SK-N-SH treated with all-trans-retinoic acid at 6 μM for 48 hours (cell line): Measurements from ENCODE around the gene LY86.

Experiments
- ARNTL ChIP-seq: fragments of 450-650 bp; formaldehyde crosslinking; IDR thresholded peaks from 2 replicates; pipeline ENCODE4 v1.5.0; 2020; ENCODE audit warnings: low read depth, mild to moderate bottlenecking, moderate library complexity, borderline replicate concordance
- CSDC2 ChIP-seq: fragments of 250-450 bp; sonication (Bioruptor Pico); IDR thresholded peaks from 2 replicates; pipeline ENCODE4 v1.5.0; 2020; ENCODE audit warnings: mild to moderate bottlenecking, moderate library complexity
- PPARA ChIP-seq: fragments of 250-450 bp; sonication (Bioruptor Pico); IDR thresholded peaks from 2 replicates; pipeline ENCODE4 v1.5.0; 2020; ENCODE audit warnings: mild to moderate bottlenecking, borderline replicate concordance
- RARB ChIP-seq: fragments of 250-450 bp; sonication (Bioruptor Pico); IDR thresholded peaks from 2 replicates; pipeline ENCODE4 v1.8.0; 2021; ENCODE audit warnings: mild to moderate bottlenecking, moderate library complexity
- ZC3H10 ChIP-seq: fragments of 250-450 bp; sonication (Bioruptor Pico); IDR thresholded peaks from 2 replicates; pipeline ENCODE4 v1.5.1; 2021; ENCODE audit warnings: mild to moderate bottlenecking, moderate library complexity
- ZFP3 ChIP-seq: fragments of 250-450 bp; sonication (Bioruptor Pico); IDR thresholded peaks from 2 replicates; pipeline ENCODE4 v1.5.0; 2020; ENCODE audit warnings: mild to moderate bottlenecking, moderate library complexity
- TF ChIP-seq, protein P1 (sequence below): fragments of 250-450 bp; sonication (Bioruptor Pico); IDR thresholded peaks from 2 replicates; pipeline ENCODE4 v1.8.0; 2020; ENCODE audit warnings: mild to moderate bottlenecking, moderate library complexity, borderline replicate concordance
- TF ChIP-seq, protein P2 (sequence below): fragments of 250-450 bp; sonication (Bioruptor Pico); IDR thresholded peaks from 2 replicates; pipeline ENCODE4 v1.5.1; 2020; ENCODE audit warnings: low read depth, mild to moderate bottlenecking, moderate library complexity

DNA sequence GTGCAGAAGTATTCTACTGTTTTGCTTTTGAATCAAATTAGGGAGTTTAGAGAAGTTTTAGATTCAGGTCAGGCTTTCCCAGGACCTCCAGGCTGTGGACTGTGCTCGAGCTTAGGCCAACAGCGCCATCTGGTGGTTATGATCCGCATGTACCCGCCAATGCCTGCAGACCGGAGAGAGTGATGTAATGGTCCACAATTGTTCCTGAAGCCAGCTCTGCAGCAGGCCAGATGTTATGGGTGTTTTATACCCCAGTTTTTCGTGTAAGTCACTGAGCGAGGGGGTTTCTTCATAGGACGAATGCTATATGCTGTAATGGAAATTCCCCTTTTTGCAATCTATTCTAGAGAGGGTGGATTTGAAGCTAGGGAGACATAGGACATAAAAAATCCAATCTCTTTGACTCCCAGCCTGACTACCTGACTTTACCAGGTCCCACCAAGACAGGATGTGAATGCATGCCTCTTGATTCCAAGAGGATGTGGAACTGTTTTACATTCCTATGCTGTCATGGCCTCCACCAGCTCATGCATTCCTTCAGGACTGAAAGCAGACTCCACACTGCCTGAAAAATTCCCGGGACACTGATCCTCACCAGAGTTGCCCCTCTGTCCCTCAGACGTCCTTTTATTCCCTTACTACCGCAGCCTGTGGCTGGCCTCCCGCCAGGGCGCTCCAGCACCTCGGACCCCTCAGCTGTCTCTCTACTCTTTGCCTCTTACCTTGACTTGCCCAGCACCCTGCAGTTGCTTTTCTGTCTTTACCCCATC lies 41.2 kb upstream of the LY86 start:
- TF ChIP-seq RARB (CRISPR knock-in tag) (no peak), CSDC2 (CRISPR knock-in tag) (no peak), PPARA (CRISPR knock-in tag) (no peak), ARNTL (CRISPR knock-in tag) (no peak), ZFP3 (CRISPR knock-in tag) (no peak), ZC3H10 (CRISPR knock-in tag) (no peak)
- TF ChIP-seq, protein P1, sequence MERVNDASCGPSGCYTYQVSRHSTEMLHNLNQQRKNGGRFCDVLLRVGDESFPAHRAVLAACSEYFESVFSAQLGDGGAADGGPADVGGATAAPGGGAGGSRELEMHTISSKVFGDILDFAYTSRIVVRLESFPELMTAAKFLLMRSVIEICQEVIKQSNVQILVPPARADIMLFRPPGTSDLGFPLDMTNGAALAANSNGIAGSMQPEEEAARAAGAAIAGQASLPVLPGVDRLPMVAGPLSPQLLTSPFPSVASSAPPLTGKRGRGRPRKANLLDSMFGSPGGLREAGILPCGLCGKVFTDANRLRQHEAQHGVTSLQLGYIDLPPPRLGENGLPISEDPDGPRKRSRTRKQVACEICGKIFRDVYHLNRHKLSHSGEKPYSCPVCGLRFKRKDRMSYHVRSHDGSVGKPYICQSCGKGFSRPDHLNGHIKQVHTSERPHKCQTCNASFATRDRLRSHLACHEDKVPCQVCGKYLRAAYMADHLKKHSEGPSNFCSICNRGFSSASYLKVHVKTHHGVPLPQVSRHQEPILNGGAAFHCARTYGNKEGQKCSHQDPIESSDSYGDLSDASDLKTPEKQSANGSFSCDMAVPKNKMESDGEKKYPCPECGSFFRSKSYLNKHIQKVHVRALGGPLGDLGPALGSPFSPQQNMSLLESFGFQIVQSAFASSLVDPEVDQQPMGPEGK = no peak
- TF ChIP-seq, protein P2, sequence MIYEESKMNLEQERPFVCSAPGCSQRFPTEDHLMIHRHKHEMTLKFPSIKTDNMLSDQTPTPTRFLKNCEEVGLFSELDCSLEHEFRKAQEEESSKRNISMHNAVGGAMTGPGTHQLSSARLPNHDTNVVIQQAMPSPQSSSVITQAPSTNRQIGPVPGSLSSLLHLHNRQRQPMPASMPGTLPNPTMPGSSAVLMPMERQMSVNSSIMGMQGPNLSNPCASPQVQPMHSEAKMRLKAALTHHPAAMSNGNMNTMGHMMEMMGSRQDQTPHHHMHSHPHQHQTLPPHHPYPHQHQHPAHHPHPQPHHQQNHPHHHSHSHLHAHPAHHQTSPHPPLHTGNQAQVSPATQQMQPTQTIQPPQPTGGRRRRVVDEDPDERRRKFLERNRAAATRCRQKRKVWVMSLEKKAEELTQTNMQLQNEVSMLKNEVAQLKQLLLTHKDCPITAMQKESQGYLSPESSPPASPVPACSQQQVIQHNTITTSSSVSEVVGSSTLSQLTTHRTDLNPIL (CRISPR knock-in tag) = no peak
